Neural cell (in vitro differentiated cells): ENCODE results near the gene LAMB2. TPM values are rescaled to one million over a fixed set of nuclear protein-coding genes. Genes with fewer than 3 reads are reported as not detected.

Experiments used
- H2AFZ ChIP-seq: fragments of 200-600, 300-800 bp; sonication (generic), shearing (Covaris generic); 2 replicates; pipeline ENCODE4 v1.6.0; 2014; ENCODE audit warnings: low read depth, mild to moderate bottlenecking, antibody characterized with exemption, low read length, moderate library complexity
- H3F3A ChIP-seq: fragments of 200-600 bp; shearing (Covaris generic); 2 replicates; pipeline ENCODE4 v1.6.1; 2016; ENCODE audit warnings: mild to moderate bottlenecking, moderate library complexity, mixed read lengths, antibody characterized with exemption, low read length; ENCODE audit not compliant: insufficient read depth, poor library complexity, severe bottlenecking
- H3K27ac ChIP-seq: fragments of 200-600, 300-800 bp; sonication (generic), shearing (Covaris generic); 2 replicates; pipeline ENCODE4 v1.5.1; 2014; ENCODE audit warnings: mild to moderate bottlenecking, low read length, moderate library complexity
- H3K27me3 ChIP-seq: fragments of 300-800, 200-600 bp; sonication (generic), shearing (Covaris generic); 2 replicates; pipeline ENCODE4 v1.6.0; 2014; ENCODE audit warnings: mild to moderate bottlenecking, low read depth, low read length, moderate library complexity; ENCODE audit not compliant: insufficient read depth
- H3K36me3 ChIP-seq: fragments of 300-800, 200-600 bp; sonication (generic), shearing (Covaris generic); 2 replicates; pipeline ENCODE4 v1.5.1; 2014; ENCODE audit warnings: mild to moderate bottlenecking, antibody characterized with exemption, low read length, moderate library complexity; ENCODE audit not compliant: insufficient read depth
- H3K4me2 ChIP-seq: fragments of 300-800, 200-600 bp; sonication (generic), shearing (Covaris generic); 2 replicates; pipeline ENCODE4 v1.6.0; 2014; ENCODE audit warnings: mild to moderate bottlenecking, low read length
- H3K4me3 ChIP-seq: fragments of 300-800, 200-600 bp; sonication (generic), shearing (Covaris generic); 2 replicates; pipeline ENCODE4 v1.5.1; 2014; ENCODE audit warnings: mild to moderate bottlenecking, low read length, moderate library complexity
- H3K79me2 ChIP-seq: fragments of 200-600 bp; shearing (Covaris generic); replicated peaks from 2 replicates; pipeline ENCODE4 v1.6.0; 2014; ENCODE audit warnings: mild to moderate bottlenecking, low read length, moderate library complexity; ENCODE audit not compliant: insufficient read depth
- H3K9ac ChIP-seq: fragments of 300-800, 200-600 bp; sonication (generic), shearing (Covaris generic); 2 replicates; pipeline ENCODE4 v1.6.1; 2016; ENCODE audit warnings: mild to moderate bottlenecking, low read length, mixed read lengths
- H3K9me2 ChIP-seq: fragments of 200-600 bp; shearing (Covaris generic); 2 replicates; pipeline ENCODE4 v1.6.1; 2016; ENCODE audit warnings: mild to moderate bottlenecking, low read length, mixed read lengths; ENCODE audit not compliant: insufficient read depth
- H3K9me3 ChIP-seq: fragments of 200-600, 300-800 bp; sonication (generic), shearing (Covaris generic); 2 replicates; pipeline ENCODE4 v1.6.1; 2016; ENCODE audit warnings: mild to moderate bottlenecking, mixed run types, low read length, moderate library complexity, mixed read lengths
- H4K20me1 ChIP-seq: fragments of 200-600 bp; shearing (Covaris generic); 2 replicates; pipeline ENCODE4 v1.6.1; 2016; ENCODE audit warnings: mild to moderate bottlenecking, mixed run types; ENCODE audit not compliant: insufficient read depth
- EP300 ChIP-seq: fragments of 450-650 bp; conservative IDR thresholded peaks from 2 replicates; pipeline ENCODE4 v1.6.1; 2014; ENCODE audit warnings: antibody characterized with exemption, mild to moderate bottlenecking, moderate library complexity; ENCODE audit not compliant: poor library complexity, severe bottlenecking
- EZH2 ChIP-seq: fragments of 200-600, 300-800 bp; shearing (Covaris generic), sonication (generic); IDR thresholded peaks from 2 replicates; pipeline ENCODE4 v1.6.1; 2014; ENCODE audit warnings: antibody characterized with exemption, low read length, borderline replicate concordance, mild to moderate bottlenecking; ENCODE audit not compliant: insufficient read depth, poor library complexity, severe bottlenecking
- MXI1 ChIP-seq: fragments of 450-650 bp; conservative IDR thresholded peaks from 2 replicates; pipeline ENCODE4 v1.6.1; 2014; ENCODE audit warnings: antibody characterized with exemption, mild to moderate bottlenecking; ENCODE audit not compliant: poor library complexity, severe bottlenecking
- POLR2AphosphoS5 ChIP-seq: IDR thresholded peaks from 2 replicates; pipeline ENCODE4 v1.6.1; 2012
- RAD21 ChIP-seq: fragments of 450-650 bp; conservative IDR thresholded peaks from 2 replicates; pipeline ENCODE4 v1.6.1; 2014; ENCODE audit warnings: antibody characterized with exemption, mild to moderate bottlenecking, moderate library complexity
- REST ChIP-seq: IDR thresholded peaks from 2 replicates; pipeline ENCODE4 v1.6.1; 2012; ENCODE audit warnings: borderline replicate concordance
- SMC3 ChIP-seq: fragments of 450-650 bp; conservative IDR thresholded peaks from 2 replicates; pipeline ENCODE4 v1.6.1; 2014; ENCODE audit warnings: antibody characterized with exemption, mild to moderate bottlenecking, moderate library complexity; ENCODE audit not compliant: poor library complexity
- TAF1 ChIP-seq: IDR thresholded peaks from 2 replicates; pipeline ENCODE4 v1.6.1; 2012; ENCODE audit warnings: low read depth
- polyA plus RNA-seq: library from polyadenylated mRNA; depleted of rRNA; stranded (reverse); fragments of >200 nt; gene quantifications from 2 replicates; pipeline ENCODE4 v1.2.3, GENCODE V29; 2014
- TF ChIP-seq, protein P1 (sequence below): fragments of 450-650 bp; IDR thresholded peaks from 2 replicates; pipeline ENCODE4 v1.5.1; 2014; ENCODE audit warnings: antibody characterized with exemption, mild to moderate bottlenecking, moderate library complexity; ENCODE audit not compliant: poor library complexity, severe bottlenecking

The LAMB2 gene
- polyA plus RNA-seq, 1 donor from 2014 or later: 15.9 TPM

DNA sequence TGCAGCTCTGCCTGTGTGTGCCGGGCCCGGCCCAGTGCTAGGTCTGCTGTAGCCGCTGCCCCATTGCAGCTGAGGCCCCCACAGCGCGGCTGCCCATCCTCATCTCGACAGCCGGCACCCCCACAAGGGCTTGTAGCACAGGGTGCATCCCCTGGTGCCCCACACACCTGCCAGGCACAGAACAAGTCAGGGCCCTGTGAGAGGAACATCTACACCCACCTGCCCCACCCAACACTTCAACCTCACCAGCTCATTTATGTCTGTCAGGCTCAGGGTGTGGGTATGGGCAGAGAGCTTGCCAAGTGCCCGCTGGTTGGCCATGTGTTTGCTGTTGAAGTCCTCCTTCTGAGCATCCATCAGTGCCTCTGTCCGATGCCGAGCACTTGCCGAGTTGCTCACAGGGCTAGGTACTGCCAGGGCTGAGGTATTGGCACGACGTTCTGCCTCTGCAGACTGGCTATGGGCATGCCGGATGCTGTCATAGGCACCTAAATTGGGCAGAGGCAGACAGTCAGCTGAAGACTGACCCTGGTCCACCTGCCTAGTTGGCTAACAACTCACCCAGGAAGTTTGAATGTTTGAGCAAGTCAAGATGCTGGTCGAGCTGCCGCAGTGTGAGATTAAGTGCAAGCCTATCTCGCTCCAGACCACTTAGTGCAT, 9.8 kb downstream of the LAMB2 start:
- TF ChIP-seq RAD21 (no peak), POLR2AphosphoS5 (no peak), EP300 (no peak), EZH2 (no peak), REST (no peak), SMC3 (no peak), MXI1 (no peak), TAF1 (no peak)
- TF ChIP-seq, protein P1, sequence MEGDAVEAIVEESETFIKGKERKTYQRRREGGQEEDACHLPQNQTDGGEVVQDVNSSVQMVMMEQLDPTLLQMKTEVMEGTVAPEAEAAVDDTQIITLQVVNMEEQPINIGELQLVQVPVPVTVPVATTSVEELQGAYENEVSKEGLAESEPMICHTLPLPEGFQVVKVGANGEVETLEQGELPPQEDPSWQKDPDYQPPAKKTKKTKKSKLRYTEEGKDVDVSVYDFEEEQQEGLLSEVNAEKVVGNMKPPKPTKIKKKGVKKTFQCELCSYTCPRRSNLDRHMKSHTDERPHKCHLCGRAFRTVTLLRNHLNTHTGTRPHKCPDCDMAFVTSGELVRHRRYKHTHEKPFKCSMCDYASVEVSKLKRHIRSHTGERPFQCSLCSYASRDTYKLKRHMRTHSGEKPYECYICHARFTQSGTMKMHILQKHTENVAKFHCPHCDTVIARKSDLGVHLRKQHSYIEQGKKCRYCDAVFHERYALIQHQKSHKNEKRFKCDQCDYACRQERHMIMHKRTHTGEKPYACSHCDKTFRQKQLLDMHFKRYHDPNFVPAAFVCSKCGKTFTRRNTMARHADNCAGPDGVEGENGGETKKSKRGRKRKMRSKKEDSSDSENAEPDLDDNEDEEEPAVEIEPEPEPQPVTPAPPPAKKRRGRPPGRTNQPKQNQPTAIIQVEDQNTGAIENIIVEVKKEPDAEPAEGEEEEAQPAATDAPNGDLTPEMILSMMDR: no peak
- peaks cover 15% of the 10 kb centered on the region for H3K79me2 ChIP-seq
- no peaks in the 10 kb centered on the region for H3K9me2 ChIP-seq
- H3K4me3 ChIP-seq: no peak overlapping the region
- H3K9me3 ChIP-seq: no peaks in the 10 kb centered on the region
- H3F3A ChIP-seq: no peaks in the 10 kb centered on the region
- no peaks in the 10 kb centered on the region for H4K20me1 ChIP-seq
- H3K27ac ChIP-seq: no peak overlapping the region
- no peaks in the 10 kb centered on the region for H3K27me3 ChIP-seq
- no peak overlapping the region for H3K4me2 ChIP-seq
- no peaks in the 10 kb centered on the region for H3K36me3 ChIP-seq
- H2AFZ ChIP-seq: no peak overlapping the region
- no peak overlapping the region for H3K9ac ChIP-seq

DNA sequence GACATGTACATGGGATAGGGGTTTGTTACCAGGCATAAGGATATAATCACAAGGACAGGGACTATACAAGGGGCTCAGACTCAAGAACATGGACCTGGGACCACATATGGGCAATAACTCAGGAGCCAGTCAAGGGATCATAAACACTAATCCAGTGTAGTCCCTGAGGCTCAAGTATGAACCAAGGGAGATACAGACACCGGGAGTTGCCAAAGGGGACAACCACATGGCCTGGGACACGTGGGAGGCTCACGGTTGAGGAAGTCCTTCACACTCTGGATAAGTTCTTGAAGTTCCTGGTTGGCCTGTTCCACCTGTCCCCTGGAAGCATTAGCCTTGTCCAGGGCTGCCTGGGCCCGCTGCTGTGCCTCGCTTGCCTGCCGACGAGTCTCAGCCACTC, 10.4 kb downstream of the LAMB2 start:
- no peaks in the 10 kb centered on the region for H3K27me3 ChIP-seq
- TF ChIP-seq REST: no peak
- no peak for TF ChIP-seq EP300
- TF ChIP-seq RAD21: no peak
- no peak for TF ChIP-seq POLR2AphosphoS5
- peaks cover 15% of the 10 kb centered on the region for H3K79me2 ChIP-seq
- no peak overlapping the region for H3K4me2 ChIP-seq
- no peak overlapping the region for H3K4me3 ChIP-seq
- H3K9me2 ChIP-seq: no peaks in the 10 kb centered on the region
- no peak overlapping the region for H3K27ac ChIP-seq
- H4K20me1 ChIP-seq: no peaks in the 10 kb centered on the region
- H3F3A ChIP-seq: no peaks in the 10 kb centered on the region
- H3K36me3 ChIP-seq: no peaks in the 10 kb centered on the region
- H3K9ac ChIP-seq: no peak overlapping the region
- no peak overlapping the region for H2AFZ ChIP-seq
- no peaks in the 10 kb centered on the region for H3K9me3 ChIP-seq
